GM12891 (cell line): ENCODE data around the gene SH2D3C.

Experiments
- DNase-seq: peaks from one replicate; pipeline ENCODE4 v3.0.0; 2011; ENCODE audit warnings: low spot score; ENCODE audit not compliant: insufficient read length
- FAIRE-seq: peaks from 2 replicates; lab custom pipeline; 2011; peaks lifted over from hg19 to GRCh38; lab: Jason Lieb, UNC
- PAX5 ChIP-seq: IDR thresholded peaks from 2 replicates; pipeline ENCODE4 v1.6.1; 2011; ENCODE audit warnings: low read length, moderate library complexity, mild to moderate bottlenecking; ENCODE audit not compliant: insufficient read depth, severe bottlenecking
- POLR2A ChIP-seq: IDR thresholded peaks from 2 replicates; pipeline ENCODE4 v1.6.1; 2011; ENCODE audit warnings: low read depth, low read length, control low read depth
- POLR2AphosphoS5 ChIP-seq: IDR thresholded peaks from 2 replicates; pipeline ENCODE4 v1.6.1; 2011; ENCODE audit warnings: low read depth, low read length, control low read depth
- POU2F2 ChIP-seq: IDR thresholded peaks from 2 replicates; pipeline ENCODE4 v1.6.1; 2011; ENCODE audit warnings: low read depth, mild to moderate bottlenecking, control low read depth, low read length, moderate library complexity
- SPI1 ChIP-seq: IDR thresholded peaks from 2 replicates; pipeline ENCODE4 v1.6.1; 2011; ENCODE audit warnings: low read depth, low read length, control low read depth
- TAF1 ChIP-seq: IDR thresholded peaks from 2 replicates; pipeline ENCODE4 v1.6.1; 2011; ENCODE audit warnings: low read depth, low read length, control low read depth

The SH2D3C gene

DNA sequence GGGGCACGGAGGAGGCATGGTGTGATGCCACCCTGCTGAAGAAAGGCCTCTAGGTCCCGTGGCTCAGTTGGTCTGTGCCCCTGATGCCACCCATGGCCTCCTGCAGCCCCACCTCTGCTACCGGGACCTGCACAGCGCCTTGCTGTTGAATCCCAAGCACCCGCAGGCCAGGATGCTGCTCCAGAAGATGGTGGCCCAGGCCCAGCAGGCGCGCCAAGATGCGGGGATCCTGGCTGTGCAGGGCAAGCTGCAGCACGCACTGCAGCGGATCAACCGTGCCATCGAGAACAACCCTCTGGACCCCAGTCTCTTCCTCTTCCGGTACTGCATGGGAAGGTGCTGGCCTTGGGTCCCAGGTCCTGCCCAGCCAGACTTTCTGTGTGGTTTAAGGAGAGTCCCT lies 55.5 kb downstream of the SH2D3C start:
- DNase-seq (no peak), FAIRE-seq (no peak)
- TF ChIP-seq POLR2A (no peak), POU2F2 (no peak), POLR2AphosphoS5 (no peak), PAX5 (no peak), TAF1 (no peak), SPI1 (no peak)

- DNase-seq (no peak), FAIRE-seq (no peak)
- no peak for TF ChIP-seq PAX5
- TF ChIP-seq SPI1 = no peak
- no peak for TF ChIP-seq POLR2AphosphoS5
- TF ChIP-seq TAF1 = no peak
- TF ChIP-seq POU2F2 = no peak
Observed at GRCh38 chr9:127722055-127722745, 56.3 kb downstream of the SH2D3C start.

DNA sequence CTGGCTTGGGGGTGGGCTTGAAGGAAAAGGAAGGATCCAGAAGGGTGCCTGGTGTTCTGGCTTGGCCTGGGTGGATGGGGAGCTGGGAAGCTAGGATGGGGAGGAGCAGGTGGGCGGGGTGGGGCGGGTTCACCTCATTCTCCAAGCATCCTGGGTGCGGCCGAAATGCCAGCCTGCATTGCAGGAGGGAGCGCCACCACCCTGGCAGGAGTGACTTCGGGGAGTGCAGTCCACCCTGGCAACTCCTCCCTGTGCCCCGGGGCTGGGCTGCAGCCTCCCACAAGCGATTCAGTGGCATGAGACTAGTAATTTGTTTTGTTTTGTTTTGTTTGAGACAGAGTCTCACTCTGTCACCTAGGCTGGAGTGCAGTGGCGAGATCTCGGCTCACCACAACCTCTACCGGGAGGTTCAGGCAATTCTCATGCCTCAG lies 57.1 kb downstream of the SH2D3C start:
- no peak for DNase-seq
- TF ChIP-seq PAX5 = no peak
- TF ChIP-seq TAF1 = no peak
- no peak for TF ChIP-seq POLR2A
- TF ChIP-seq SPI1 = no peak
- no peak for TF ChIP-seq POU2F2
- TF ChIP-seq POLR2AphosphoS5 = no peak
- FAIRE-seq = no peak

- no peak for FAIRE-seq
- no peak for DNase-seq
- TF ChIP-seq PAX5 = no peak
- no peak for TF ChIP-seq POLR2AphosphoS5
- no peak for TF ChIP-seq POU2F2
- TF ChIP-seq TAF1 = no peak
- TF ChIP-seq SPI1 = no peak
- no peak for TF ChIP-seq POLR2A
Observed at GRCh38 chr9:127720865-127721227, 57.6 kb downstream of the SH2D3C start.

DNA sequence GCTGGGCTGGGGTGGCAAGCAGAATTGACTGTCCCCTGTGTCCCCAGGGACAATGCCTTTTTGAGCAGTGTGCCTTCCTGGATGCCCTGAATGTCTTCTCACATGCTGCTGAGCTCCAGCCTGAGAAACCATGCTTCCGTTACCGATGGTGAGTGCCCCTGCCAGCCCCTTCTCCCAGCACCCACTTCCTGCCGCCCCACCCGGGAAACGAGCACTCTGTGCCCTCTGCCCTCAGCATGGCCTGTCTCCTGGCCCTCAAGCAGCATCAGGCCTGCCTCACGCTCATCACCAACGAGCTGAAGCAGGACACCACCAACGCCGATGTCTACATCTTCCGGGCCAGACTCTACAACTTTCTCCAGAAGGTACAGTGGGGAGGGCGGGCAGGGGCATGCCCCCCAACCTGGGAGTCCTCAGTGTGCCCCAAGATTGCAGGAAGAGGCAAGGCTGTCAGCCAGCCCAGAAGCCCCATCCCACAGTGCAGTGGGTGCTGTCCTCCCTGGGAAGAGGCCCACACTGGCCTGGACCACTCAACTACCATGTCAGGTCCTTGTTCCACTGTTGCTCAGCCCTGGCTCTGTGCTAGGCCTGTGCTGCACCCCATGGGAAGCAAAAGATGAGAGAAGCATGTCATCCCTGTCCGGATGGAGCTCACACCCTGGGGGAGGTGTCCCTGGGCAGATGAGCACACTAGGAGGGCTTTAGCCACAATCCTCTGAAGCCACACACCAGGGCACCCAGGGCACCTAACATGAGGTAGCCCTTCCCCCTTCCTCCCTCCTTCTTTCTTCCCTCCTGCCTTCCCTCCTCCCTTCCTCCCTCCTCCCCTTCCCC lies 58.2 kb downstream of the SH2D3C start:
- FAIRE-seq (no peak), DNase-seq (no peak)
- TF ChIP-seq TAF1 (no peak), POLR2AphosphoS5 (no peak), PAX5 (no peak), SPI1 (no peak), POLR2A (no peak), POU2F2 (no peak)

DNA sequence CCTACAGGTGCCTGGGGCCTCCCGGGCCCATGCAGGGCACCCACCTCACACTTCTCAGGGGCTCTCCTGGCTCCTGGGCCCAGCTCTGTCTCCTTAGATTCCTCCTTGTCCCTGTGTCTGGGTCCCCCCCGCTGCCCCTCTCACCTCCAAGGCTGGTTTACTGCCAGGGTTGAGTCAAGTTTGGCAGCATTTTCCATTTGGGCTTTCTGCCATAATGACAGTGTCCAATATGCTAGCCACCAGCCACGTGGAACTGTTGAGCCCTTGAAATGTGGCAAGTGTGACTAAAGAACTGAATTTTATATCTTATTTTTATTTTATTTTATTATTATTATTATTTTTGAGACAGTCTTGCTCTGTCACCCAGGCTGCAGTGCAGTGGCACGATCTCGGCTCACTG lies 60.7 kb downstream of the SH2D3C start:
- DNase-seq (no peak), FAIRE-seq (no peak)
- TF ChIP-seq SPI1 (no peak), TAF1 (no peak), POLR2A (no peak), PAX5 (no peak)

DNA sequence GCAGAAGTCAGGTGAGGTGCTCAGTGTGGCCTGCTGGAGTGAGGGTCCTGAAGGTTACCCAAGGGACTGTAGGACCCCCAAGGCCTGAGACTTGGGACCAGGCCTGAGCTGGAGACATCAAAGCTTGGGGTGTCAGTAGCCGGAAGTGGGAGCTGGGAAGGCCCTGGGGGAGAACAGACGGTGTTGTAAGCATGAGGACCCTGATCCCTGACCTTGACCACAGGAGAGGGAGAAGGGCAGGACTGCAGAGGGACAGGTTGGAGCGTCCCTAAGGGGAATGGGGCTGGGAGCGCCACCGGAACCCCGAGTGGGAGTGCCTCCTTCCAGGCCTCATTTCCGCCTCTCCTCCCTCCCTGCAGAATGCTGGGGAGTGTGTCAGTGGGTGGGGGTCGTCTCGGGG lies 62.1 kb downstream of the SH2D3C start:
- FAIRE-seq (no peak), DNase-seq (no peak)
- TF ChIP-seq TAF1 (no peak), POU2F2 (no peak), POLR2A (no peak), PAX5 (no peak), POLR2AphosphoS5 (no peak), SPI1 (no peak)

DNA sequence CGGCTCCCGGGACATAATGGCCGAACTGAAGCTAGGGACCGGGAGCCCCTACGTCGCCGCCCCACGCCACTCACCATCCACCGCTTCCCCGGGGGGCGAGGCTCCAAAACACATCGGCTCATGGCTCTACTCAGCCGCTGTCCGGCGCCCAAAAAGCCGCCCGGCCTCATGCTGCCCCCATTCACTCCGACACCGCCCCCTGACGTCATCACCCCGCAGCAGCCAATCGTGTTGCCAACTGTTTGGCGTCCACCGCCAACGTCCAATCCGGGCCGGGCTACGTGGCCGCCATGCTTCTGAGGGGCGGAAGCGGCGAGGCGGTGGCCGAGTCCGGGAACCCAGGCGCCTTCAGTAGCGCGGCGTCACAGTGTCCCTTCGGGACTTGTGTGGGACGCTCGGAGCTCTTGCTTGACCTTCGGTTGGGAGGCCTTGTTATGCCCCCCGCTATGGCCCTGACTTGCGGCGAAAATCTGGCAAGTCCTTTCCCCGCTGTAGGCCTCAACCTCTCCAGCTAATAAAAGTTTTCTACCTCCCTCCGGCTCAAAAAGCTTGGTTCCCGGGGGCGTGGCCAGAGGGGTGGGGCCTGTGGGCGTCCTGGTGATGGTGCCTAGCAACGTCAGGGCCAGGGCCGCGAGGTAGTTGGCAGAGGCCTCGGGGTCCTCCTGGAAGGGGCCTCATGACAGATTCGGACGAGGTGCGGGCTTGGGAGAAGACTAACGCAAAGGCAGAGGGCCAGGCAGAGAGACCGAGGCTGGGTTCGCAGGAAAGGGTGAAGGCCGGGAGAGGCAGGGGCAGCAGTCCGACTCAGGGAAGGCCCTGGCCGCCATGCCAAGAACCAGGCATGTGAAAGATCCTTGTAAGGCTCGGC lies 62.8 kb downstream of the SH2D3C start, which contains the start of the genes PTRH1 and TTC16:
TSS of gene PTRH1 (minus strand) at position 194 of the 868 bp plus-strand sequence. CDS start at position 170, 24 bp downstream.
TSS of gene TTC16 (plus strand) at position 610 of the 868 bp plus-strand sequence. CDS start at position 677, 67 bp downstream.
- TF ChIP-seq POLR2AphosphoS5 = no peak
- TF ChIP-seq POLR2A = no peak
- TF ChIP-seq SPI1 = no peak
- TF ChIP-seq PAX5 = no peak
- TF ChIP-seq POU2F2 = no peak
- TF ChIP-seq TAF1 = no peak
- peak; percentile 100 for FAIRE-seq
- DNase-seq = peak; percentile 100
